ENCODE data around the gene SPATA32.

GRCh38 chr17:45226576-45226975, 35.3 kb downstream of the SPATA32 start:
- TF ChIP-seq CTCF (IDR thresholded peaks at IDR 0.05), result no peak
- no peak for TF ChIP-seq POLR2A (IDR thresholded peaks at IDR 0.05)
